OCI-LY1 (cell line): ENCODE measurements around the gene BRCA2.

ENCODE experiments used
- CTCF ChIP-seq: fragments of 200-600 bp; sonication (generic), shearing (Covaris generic); IDR thresholded peaks from 2 replicates; pipeline ENCODE4 v1.5.1; 2017; ENCODE audit warnings: mild to moderate bottlenecking, antibody characterized with exemption, low read length, moderate library complexity, mixed read lengths
- EZH2 ChIP-seq: fragments of 200-600 bp; sonication (generic), shearing (Covaris generic); IDR thresholded peaks from 2 replicates; pipeline ENCODE4 v1.8.0; 2017; ENCODE audit warnings: borderline replicate concordance, mixed run types, mild to moderate bottlenecking, antibody characterized with exemption, low read length, moderate library complexity, mixed read lengths

- TF ChIP-seq CTCF = no peak
- TF ChIP-seq EZH2 = no peak
Observed at GRCh38 chr13:32385410-32385809, 70.1 kb downstream of the BRCA2 start.
